HUES6 (cell line): ENCODE results near the gene ZNF652.

ENCODE experiments used
- H3K27ac ChIP-seq: 2 replicates; pipeline ENCODE4 v1.7.0; 2013; ENCODE audit warnings: low read depth, mild to moderate bottlenecking, low read length, inconsistent platforms
- H3K27me3 ChIP-seq: 2 replicates; pipeline ENCODE4 v1.6.1; 2013; ENCODE audit warnings: low read length; ENCODE audit not compliant: control insufficient read depth, insufficient read depth
- H3K36me3 ChIP-seq: 2 replicates; pipeline ENCODE4 v1.6.1; 2013; ENCODE audit warnings: low read length; ENCODE audit not compliant: control insufficient read depth, insufficient read depth
- H3K4me1 ChIP-seq: 2 replicates; pipeline ENCODE4 v1.6.1; 2013; ENCODE audit warnings: low read length; ENCODE audit not compliant: control insufficient read depth, insufficient read depth
- H3K4me3 ChIP-seq: 2 replicates; pipeline ENCODE4 v1.5.1; 2013; ENCODE audit warnings: low read depth, low read length
- H3K9ac ChIP-seq: one replicate; pipeline ENCODE4 v1.6.1; 2013; ENCODE audit warnings: mild to moderate bottlenecking, low read length
- H3K9me3 ChIP-seq: 2 replicates; pipeline ENCODE4 v1.6.1; 2013; ENCODE audit warnings: low read depth, low read length; ENCODE audit not compliant: control insufficient read depth, insufficient read depth

ZNF652 gene

DNA sequence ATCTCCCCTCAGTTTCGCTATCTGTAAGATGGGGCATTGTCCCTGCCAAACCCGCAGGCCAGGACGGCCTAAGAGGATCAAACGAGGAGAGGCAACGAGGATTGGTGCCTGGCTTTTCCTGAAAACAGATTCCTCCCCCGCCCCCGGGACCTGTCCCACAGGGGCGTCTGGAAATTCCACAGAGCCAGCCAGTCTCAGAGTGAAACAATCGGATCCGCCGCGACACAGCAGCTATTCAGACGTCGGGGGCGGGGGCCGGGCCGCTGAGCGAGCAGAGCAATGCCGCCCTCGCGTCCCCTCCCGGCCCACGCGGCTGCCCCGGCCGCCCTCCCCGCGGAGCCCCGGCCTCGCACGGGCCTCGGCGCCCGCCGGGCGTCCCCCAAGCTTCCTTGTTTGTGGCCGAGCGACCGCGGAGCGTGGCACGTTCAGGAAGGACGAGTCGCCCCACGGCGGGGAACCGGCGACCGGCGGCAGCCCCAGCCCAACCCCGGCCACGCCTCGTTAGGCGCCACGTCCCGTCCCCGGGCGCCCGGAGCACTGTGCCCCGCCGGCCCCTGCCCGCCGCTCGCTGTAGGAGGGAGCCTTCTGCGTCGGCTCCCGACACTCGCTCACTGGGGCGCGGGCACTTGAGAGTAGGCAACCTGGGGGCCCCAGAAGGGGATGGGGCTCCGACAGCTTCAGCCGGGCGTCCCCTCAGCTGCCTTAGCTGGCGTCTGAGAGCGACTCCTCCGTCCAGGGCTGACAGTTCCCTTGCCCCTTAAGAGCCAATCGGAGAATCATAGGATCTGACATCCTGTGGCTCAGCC is 101.8 kb downstream of the ZNF652 start:
- Histone ChIP-seq H3K9ac (peak overlapping the region; percentile 70), H3K4me1 (peaks cover 10% of the 10 kb centered on the region), H3K27ac (no peak overlapping the region)

GRCh38 chr17:49259663-49260010 is 102.4 kb downstream of the ZNF652 start:
- Histone ChIP-seq H3K27ac (no peak overlapping the region), H3K9ac (no peak overlapping the region), H3K9me3 (no peaks in the 10 kb centered on the region), H3K4me1 (peaks cover 10% of the 10 kb centered on the region), H3K27me3 (peaks cover 22% of the 10 kb centered on the region), H3K4me3 (peak overlapping the region; percentile 69), H3K36me3 (no peaks in the 10 kb centered on the region)

More for the DNA sequence above, 101.8 kb downstream of the ZNF652 start:
- peak overlapping the region; percentile 69 for H3K4me3 ChIP-seq
- no peaks in the 10 kb centered on the region for H3K9me3 ChIP-seq
- H3K36me3 ChIP-seq, result no peaks in the 10 kb centered on the region
- H3K27me3 ChIP-seq, result peaks cover 22% of the 10 kb centered on the region

DNA sequence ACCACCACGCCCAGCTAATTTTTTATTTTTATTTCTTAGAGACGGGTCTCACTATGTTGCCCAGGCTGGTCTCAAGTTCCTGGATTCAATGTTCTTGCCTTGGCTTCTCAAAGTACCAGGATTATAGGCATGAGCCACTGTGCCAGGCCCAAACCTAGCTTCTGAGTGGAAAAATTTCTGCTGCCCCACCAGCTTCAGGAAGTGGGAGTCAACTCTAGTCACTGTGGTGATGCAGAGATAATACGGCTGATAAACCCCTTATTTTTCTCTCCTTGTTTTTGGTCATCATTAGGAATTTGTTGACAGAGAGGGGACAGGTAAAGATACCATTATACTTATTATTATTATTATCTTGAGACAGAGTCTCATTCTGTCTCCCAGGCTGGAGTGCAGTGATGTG is 103.7 kb downstream of the ZNF652 start:
- Histone ChIP-seq H3K9me3 (no peaks in the 10 kb centered on the region), H3K4me3 (no peak overlapping the region), H3K27ac (no peak overlapping the region), H3K4me1 (peaks cover 10% of the 10 kb centered on the region), H3K27me3 (peaks cover 22% of the 10 kb centered on the region), H3K36me3 (no peaks in the 10 kb centered on the region), H3K9ac (no peak overlapping the region)

- H3K9me3 ChIP-seq, result no peaks in the 10 kb centered on the region
- H3K27ac ChIP-seq, result no peak overlapping the region
- H3K4me1 ChIP-seq, result no peaks in the 10 kb centered on the region; the same call in 1 of the 2 replicates
- H3K36me3 ChIP-seq, result no peaks in the 10 kb centered on the region
- H3K4me3 ChIP-seq, result no peak overlapping the region
- peaks cover 9% of the 10 kb centered on the region for H3K27me3 ChIP-seq
- H3K9ac ChIP-seq, result no peak overlapping the region
Observed at GRCh38 chr17:49255125-49255524, 106.9 kb downstream of the ZNF652 start.

GRCh38 chr17:49254066-49254465 is 108.0 kb downstream of the ZNF652 start:
- Histone ChIP-seq H3K4me3 (no peak overlapping the region), H3K4me1 (no peaks in the 10 kb centered on the region; the same call in 1 of the 2 replicates), H3K9me3 (no peaks in the 10 kb centered on the region), H3K9ac (no peak overlapping the region), H3K27me3 (no peaks in the 10 kb centered on the region; the same call in 1 of the 2 replicates), H3K27ac (no peak overlapping the region), H3K36me3 (no peaks in the 10 kb centered on the region)

GRCh38 chr17:49252148-49252695 is 109.8 kb downstream of the ZNF652 start:
- no peaks in the 10 kb centered on the region for H3K27me3 ChIP-seq
- no peaks in the 10 kb centered on the region for H3K36me3 ChIP-seq
- no peak overlapping the region for H3K4me3 ChIP-seq
- H3K27ac ChIP-seq, result no peak overlapping the region
- H3K4me1 ChIP-seq, result no peaks in the 10 kb centered on the region; the same call in 1 of the 2 replicates
- no peak overlapping the region for H3K9ac ChIP-seq
- no peaks in the 10 kb centered on the region for H3K9me3 ChIP-seq

DNA sequence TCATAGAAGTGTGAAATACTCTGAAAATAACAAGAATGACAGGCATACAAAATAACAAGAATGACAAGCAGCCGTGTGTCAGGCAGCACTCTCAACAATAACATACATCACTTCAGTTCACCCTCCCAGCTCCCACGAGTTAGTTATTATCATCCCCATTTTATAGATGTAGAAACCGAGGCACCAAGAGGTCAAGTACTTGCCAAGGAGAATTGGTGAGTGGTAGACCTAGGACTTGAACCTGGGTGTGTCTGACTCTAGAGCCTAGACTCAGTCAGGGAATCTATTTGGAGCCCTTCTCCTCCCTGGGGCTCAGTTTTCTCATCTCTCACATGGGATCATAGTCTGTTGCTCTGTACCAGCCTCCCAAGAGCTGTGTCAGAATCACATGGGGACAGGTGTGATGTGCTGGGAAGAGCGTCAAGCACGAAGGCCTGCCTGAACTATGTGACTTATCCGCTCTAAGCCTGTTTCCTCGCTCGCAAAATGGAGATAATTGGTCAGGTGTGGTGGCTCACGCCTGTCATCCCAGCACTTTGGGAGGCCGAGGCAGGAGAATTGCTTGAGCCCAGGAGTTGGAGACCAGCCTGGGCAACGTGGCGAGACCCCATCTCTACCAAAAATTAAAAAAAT is 112.0 kb downstream of the ZNF652 start:
- Histone ChIP-seq H3K4me1 (no peaks in the 10 kb centered on the region; the same call in 1 of the 2 replicates), H3K27me3 (no peaks in the 10 kb centered on the region), H3K27ac (no peak overlapping the region), H3K9ac (no peak overlapping the region), H3K36me3 (no peaks in the 10 kb centered on the region), H3K4me3 (no peak overlapping the region), H3K9me3 (no peaks in the 10 kb centered on the region)

- Histone ChIP-seq H3K27ac (no peak overlapping the region), H3K9ac (no peak overlapping the region), H3K27me3 (no peaks in the 10 kb centered on the region), H3K36me3 (no peaks in the 10 kb centered on the region), H3K4me1 (no peaks in the 10 kb centered on the region; the same call in 1 of the 2 replicates), H3K4me3 (no peak overlapping the region), H3K9me3 (no peaks in the 10 kb centered on the region)
Observed at GRCh38 chr17:49249292-49249794, 112.7 kb downstream of the ZNF652 start.

DNA sequence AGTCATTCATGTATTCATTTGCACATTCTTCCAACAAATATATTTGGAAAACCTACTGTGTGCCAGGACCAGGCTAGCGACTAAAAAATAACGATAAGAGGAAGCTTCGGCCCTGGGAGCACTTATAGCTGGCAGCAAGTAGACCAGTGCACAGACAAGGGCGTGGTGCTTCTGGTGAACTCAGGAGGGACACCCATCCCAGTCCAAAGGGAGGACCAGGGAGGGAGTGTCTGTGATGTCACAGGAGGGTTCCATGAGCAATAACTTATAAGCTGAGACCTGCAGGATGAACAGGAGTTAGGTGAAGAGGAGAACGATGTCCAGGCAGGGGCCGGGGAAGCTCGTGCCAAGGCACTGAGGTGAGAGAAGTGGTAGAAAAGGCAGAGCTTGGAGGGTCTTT is 114.1 kb downstream of the ZNF652 start:
- Histone ChIP-seq H3K36me3 (no peaks in the 10 kb centered on the region), H3K4me3 (no peak overlapping the region), H3K27me3 (no peaks in the 10 kb centered on the region), H3K27ac (no peak overlapping the region), H3K9ac (no peak overlapping the region), H3K9me3 (no peaks in the 10 kb centered on the region), H3K4me1 (no peaks in the 10 kb centered on the region; the same call in 1 of the 2 replicates)

DNA sequence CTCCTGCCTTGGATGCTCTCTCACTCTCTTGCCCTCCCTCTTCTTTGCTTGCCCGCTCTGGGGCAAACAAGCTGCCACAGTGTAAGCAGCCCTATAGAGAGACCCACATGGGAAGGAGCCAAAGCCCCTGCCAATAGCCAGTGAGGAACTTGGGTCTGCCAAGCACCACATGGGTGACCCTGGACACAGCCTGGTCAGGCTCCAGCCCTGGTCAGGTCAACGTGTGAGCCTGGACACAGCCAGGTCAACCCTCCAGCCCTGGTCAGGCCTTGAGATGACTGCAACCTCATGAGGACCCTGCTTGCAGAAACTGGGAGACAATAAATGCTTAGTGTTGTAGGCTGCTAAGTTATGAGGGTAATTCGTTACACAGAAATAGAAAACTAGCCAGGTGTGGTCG is 117.2 kb downstream of the ZNF652 start:
- H3K27ac ChIP-seq, result no peak overlapping the region
- no peak overlapping the region for H3K4me3 ChIP-seq
- H3K36me3 ChIP-seq, result no peaks in the 10 kb centered on the region
- H3K9me3 ChIP-seq, result no peaks in the 10 kb centered on the region
- H3K4me1 ChIP-seq, result no peaks in the 10 kb centered on the region; the same call in 1 of the 2 replicates
- no peaks in the 10 kb centered on the region for H3K27me3 ChIP-seq
- H3K9ac ChIP-seq, result no peak overlapping the region
